ENCODE measurements around the gene ERC1. TPM values are rescaled to one million over a fixed set of nuclear protein-coding genes. Genes with fewer than 3 reads are reported as not detected.

The ERC1 gene
- total RNA-seq, 4 donors from 2014 or later: 28.9 to 106 (median 43.6) TPM

- Histone ChIP-seq H3K4me1 (no peaks in the 10 kb centered on the region), H3K27me3 (no peaks in the 10 kb centered on the region), H3K4me3 (no peak overlapping the region), H3K36me3 (no peaks in the 10 kb centered on the region), H3K9me3 (no peaks in the 10 kb centered on the region), H3K27ac (no peak overlapping the region)
- TF ChIP-seq CTCF (IDR thresholded peaks at IDR 0.05): no peak
- TF ChIP-seq POLR2A (IDR thresholded peaks at IDR 0.05): no peak
- DNase-seq: no peak
- intact Hi-C loops (cut with DNase I; ENCODE audit: low total_unique reads): loop anchor here (10.0 kb wide), 1 partner anchor 391 kb away; no protein-coding TSS in a partner anchor
Observed at GRCh38 chr12:955939-956338, 35.1 kb upstream of the ERC1 start.

- Histone ChIP-seq H3K4me1 (no peaks in the 10 kb centered on the region), H3K4me3 (no peak overlapping the region), H3K27ac (no peak overlapping the region), H3K27me3 (no peaks in the 10 kb centered on the region), H3K36me3 (no peaks in the 10 kb centered on the region), H3K9me3 (no peaks in the 10 kb centered on the region)
- DNase-seq: no peak
- intact Hi-C loops (cut with DNase I; ENCODE audit: low total_unique reads): loop anchor here (10.0 kb wide), 1 partner anchor 394 kb away; no protein-coding TSS in a partner anchor
- TF ChIP-seq POLR2A (IDR thresholded peaks at IDR 0.05): no peak
- no peak for TF ChIP-seq CTCF (IDR thresholded peaks at IDR 0.05)
Observed at GRCh38 chr12:958588-959123, 32.4 kb upstream of the ERC1 start.

- DNase-seq: no peak
- TF ChIP-seq POLR2A (IDR thresholded peaks at IDR 0.05) (no peak), CTCF (IDR thresholded peaks at IDR 0.05) (no peak)
- no peak overlapping the region for H3K4me3 ChIP-seq
- H3K4me1 ChIP-seq: no peaks in the 10 kb centered on the region
- H3K27ac ChIP-seq: no peak overlapping the region
- H3K27me3 ChIP-seq: no peaks in the 10 kb centered on the region
- H3K9me3 ChIP-seq: no peaks in the 10 kb centered on the region
- no peaks in the 10 kb centered on the region for H3K36me3 ChIP-seq
- intact Hi-C loops (cut with DNase I; ENCODE audit: low total_unique reads): no loop called here
Observed at GRCh38 chr12:966724-967123, 24.3 kb upstream of the ERC1 start.

- no peaks in the 10 kb centered on the region for H3K9me3 ChIP-seq
- DNase-seq: no peak
Observed at GRCh38 chr12:967641-968040, 23.4 kb upstream of the ERC1 start.

GRCh38 chr12:968545-968944 lies 22.5 kb upstream of the ERC1 start:
- TF ChIP-seq POLR2A (IDR thresholded peaks at IDR 0.05): no peak
- TF ChIP-seq CTCF (IDR thresholded peaks at IDR 0.05): no peak
- Histone ChIP-seq H3K27me3 (no peaks in the 10 kb centered on the region), H3K9me3 (no peaks in the 10 kb centered on the region), H3K4me3 (no peak overlapping the region), H3K27ac (no peak overlapping the region), H3K4me1 (no peaks in the 10 kb centered on the region), H3K36me3 (no peaks in the 10 kb centered on the region)
- no peak for DNase-seq
- intact Hi-C loops (cut with DNase I; ENCODE audit: low total_unique reads): no loop called here

More at GRCh38 chr12:967641-968040, 23.4 kb upstream of the ERC1 start:
- Histone ChIP-seq H3K27ac (peak overlapping the region in 1 of 2 donors; percentile 25), H3K27me3 (no peaks in the 10 kb centered on the region), H3K4me3 (no peak overlapping the region), H3K36me3 (no peaks in the 10 kb centered on the region), H3K4me1 (no peaks in the 10 kb centered on the region)
- no peak for TF ChIP-seq POLR2A (IDR thresholded peaks at IDR 0.05)
- no peak for TF ChIP-seq CTCF (IDR thresholded peaks at IDR 0.05)
- intact Hi-C loops (cut with DNase I; ENCODE audit: low total_unique reads): no loop called here

Measured in uterus (tissue), 4 donors.